GM19193 (cell line): Measurements from ENCODE around the gene SPRYD4.

Experiments used
- POLR2A ChIP-seq: IDR thresholded peaks from 4 replicates; pipeline ENCODE4 v1.6.1; 2011; ENCODE audit not compliant: insufficient read depth, insufficient read length; ENCODE audit errors: extremely low read depth

SPRYD4 gene

DNA sequence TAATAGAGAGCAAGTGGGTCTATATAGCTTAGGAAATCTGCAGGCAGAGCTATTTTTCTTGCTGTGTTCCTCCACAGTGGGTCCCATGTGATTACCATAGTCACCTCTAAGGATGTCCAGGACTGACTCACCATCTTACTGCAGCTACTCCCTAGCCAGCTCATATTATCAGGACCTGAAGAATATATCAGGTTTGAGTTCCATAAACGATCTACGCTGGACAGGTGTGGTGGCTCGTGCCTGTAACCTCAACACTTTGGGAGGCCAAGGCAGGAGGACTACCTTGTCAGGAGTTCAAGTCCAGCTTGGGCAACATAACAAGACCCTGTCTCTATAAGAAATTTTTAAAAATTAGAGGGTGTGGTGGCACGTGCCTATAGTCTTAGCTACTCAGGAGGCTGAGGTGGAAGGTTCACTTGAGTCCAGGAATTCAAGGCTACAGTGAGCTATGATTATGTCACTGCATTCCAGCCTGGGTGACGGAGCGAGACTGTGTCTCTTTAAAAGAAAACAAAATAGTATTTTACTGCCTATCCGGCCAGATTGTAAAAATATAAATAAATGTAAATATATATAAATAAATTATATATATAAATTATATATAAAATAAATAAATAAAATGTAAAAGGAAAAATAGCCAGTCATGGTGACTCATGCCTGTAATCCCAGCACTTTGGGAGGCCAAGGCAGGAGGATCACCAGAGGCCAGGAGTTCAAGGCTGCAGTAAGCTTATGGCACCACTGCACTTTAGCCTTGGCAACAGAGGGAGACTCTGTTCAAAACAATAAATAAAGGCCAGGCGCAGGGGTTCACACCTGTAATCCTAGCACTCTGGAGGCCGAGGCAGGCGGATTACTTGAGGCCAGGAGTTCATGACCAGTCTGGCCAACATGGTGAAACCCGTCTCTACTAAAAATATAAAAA, 6.9 kb upstream of the SPRYD4 start:
- no peak for TF ChIP-seq POLR2A

DNA sequence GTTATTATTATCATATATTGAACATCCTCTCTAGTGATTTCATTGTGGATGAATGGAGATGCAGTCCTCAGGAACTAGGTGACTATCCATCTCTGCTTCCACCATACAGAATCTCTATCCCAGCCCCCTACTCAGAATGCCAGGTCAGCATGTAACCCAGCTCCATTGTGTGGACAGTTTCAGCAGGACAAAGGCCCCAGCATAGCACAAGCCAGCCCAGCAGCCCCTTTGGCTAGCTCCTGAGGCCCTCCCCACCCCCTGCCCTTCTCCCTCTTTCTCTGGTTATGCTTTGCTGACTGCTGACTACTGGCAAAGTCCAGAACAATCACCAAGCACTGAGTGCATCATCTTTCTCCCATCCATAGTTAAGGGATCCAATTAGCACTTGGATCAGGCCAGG, 5.8 kb upstream of the SPRYD4 start:
- TF ChIP-seq POLR2A = no peak

DNA sequence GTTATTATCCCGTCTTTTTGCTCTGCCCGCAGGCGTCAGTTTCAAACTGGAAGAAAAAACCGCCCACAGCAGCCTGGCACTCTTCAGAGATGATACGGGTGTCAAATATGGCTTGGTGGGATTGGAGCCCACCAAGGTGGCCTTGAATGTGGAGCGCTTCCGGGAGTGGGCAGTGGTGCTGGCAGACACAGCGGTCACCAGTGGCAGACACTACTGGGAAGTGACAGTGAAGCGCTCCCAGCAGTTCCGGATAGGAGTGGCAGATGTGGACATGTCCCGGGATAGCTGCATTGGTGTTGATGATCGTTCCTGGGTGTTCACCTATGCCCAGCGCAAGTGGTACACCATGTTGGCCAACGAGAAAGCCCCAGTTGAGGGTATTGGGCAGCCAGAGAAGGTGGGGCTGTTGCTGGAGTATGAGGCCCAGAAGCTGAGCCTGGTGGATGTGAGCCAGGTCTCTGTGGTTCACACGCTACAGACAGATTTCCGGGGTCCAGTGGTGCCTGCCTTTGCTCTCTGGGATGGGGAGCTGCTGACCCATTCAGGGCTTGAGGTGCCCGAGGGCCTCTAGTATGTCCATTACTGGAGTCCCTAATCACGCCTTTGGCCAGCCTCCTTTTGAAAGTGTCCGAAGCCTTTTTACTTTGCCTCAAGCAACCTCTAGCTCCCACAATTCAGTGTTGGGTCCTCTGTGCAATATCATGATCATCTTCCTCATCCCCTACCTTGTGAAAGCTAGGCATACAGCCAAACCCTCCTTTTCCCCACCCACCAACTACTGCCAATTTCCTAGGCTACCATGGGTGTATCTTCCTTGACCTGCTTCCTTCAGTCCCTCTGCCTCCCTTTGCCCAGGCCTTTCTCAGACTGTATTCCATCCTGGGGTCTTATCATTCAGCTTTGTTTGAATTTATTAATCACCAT, 891 bp downstream of the SPRYD4 start:
- TF ChIP-seq POLR2A = no peak

DNA sequence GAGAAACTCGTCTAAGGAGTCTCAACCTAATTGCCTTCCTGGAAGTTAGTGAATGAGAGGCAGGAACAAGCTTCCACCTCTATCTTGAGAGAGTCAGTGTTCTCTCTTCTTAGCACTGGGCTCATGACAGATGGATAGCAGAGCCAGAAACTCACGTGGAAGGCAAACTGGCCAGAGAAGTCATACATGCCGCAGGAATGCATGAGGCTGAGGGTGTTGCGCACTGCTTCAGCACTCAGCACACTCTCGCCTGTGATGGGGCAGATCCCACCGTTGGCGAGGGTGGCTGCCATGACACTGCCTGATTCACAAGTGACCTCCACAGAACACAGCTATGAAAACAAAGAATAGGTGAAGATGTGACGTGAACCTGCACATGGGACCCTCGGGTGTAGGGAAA, 6.0 kb downstream of the SPRYD4 start:
- peak; percentile 34 for TF ChIP-seq POLR2A

DNA sequence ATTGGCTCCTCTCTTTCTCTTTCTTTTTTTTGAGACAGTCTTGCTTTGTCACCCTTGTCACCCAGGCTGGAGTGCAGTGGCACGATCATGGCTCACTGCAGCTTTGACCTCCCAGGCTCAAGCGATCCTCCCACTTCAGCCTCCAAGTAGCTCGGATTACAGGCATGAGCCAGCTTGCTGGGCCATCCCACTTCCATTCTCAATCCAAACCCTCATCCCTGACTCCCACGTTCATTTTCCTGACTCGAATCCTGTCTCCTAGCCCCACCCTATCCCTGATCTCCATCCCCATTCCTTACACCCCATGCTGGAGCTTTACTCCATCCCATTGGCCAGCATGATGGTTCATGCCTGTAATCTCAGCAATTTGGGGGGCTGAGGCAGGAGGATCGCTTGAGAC, 7.8 kb downstream of the SPRYD4 start:
- no peak for TF ChIP-seq POLR2A

DNA sequence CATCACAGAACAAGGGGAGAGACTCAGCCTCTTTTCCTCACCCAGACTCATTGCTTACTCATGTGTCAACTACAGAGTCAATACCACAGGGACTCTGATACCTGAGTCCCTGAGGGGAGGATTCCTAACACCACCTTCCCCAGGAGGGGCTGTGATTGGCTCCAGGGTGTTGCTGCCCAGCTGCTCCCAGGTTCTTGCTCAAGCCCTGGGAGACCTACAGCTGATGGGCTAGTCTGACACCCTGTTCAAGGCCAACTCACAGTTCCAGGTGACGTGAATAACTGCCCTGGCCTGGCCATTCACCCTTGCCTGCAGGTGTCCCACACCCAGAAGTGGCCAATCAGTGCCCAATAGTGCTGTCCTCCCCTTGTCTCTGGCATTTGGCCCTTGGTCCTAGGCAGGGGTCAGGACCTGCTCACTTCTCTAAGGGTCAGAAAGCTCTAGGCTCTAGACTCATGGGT, 8.6 kb downstream of the SPRYD4 start:
- no peak for TF ChIP-seq POLR2A

DNA sequence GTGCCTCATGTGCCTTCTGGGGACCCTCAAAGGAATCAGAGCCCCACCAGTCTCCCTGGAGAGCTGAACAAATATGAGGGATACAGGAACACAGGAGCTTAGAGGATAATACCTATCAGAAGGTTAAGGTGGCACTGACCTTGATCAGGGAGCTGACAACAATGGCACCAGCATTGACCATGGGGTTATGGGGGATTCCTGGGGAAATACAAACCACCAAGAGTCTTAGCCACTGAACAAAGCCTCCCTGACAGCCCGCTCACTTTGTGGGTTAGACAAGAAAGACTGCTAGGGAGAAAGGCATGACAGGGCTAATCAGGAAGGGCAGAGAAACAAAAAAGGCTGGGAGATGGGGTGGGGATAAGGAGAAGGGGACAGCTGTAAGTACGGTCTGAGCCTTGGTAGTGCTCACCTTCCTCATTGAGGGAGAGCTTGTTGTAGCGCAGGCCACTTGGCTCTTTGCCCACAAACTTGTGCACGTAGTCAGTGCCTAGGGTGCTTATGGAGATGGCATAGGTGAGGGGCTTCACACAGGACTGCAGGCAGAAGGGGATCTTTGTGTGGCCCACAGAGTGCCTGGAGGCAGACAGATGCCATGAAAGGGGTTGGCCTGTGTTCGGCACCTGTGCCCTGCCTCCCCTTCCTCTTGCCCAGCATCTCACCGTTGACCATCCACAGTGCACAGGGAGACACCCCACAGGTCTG, 9.3 kb downstream of the SPRYD4 start:
- TF ChIP-seq POLR2A = no peak

DNA sequence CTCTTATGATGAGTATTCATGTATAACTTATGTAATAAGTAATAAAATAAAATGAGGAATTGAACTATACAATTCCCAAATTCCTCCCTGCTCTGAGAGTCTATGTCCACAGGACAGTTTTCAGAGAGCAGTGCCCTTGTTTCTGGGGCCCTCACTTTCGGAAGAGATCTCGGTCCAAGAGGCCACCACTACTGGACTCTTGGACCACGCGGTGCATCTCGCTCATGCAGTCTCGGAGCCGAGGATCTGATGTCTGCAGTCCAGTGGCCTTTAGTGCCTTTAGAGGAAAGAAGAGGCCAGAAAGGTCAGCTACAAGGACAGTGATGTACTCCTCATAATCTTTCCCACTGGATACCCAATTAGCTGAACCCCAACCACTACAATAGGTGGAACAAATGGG, 11.2 kb downstream of the SPRYD4 start:
- no peak for TF ChIP-seq POLR2A

DNA sequence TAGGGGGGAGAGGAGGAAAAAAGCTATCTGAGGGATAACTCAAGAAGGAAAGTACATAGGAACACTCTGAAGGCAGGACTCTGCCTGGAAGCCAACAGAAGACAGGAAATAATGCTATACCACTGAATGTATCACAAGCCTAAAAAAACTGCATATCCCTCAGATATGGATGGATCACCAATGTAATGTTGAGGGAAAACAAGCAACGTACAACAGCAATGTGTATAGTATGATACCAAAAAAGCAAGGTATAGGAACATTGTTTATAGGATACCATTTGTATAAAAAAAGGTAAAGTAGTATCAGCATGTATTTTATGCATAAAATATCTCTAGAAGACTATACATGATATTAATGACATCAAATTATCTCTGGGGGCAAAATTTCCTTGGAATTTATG, 16.2 kb downstream of the SPRYD4 start:
- TF ChIP-seq POLR2A = no peak

DNA sequence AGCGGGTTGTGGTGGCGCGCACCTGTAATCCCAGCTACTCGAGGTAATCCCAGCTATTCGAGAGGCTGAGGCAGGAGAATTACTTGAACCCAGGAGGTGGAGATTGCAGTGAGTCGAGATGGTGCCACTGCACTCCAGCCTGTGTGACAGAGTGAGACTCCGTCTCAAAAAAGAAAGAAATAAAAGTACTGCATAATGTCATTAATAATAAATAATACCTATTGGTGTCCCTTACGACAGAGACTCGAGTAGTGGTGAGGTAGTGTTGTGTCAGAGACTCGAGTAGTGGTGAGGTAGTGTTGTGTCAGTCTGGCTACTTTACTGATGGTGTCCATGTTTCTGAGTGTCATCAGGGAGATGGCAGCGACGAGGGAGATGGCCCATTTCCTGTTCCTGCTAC, 18.3 kb downstream of the SPRYD4 start:
- no peak for TF ChIP-seq POLR2A

DNA sequence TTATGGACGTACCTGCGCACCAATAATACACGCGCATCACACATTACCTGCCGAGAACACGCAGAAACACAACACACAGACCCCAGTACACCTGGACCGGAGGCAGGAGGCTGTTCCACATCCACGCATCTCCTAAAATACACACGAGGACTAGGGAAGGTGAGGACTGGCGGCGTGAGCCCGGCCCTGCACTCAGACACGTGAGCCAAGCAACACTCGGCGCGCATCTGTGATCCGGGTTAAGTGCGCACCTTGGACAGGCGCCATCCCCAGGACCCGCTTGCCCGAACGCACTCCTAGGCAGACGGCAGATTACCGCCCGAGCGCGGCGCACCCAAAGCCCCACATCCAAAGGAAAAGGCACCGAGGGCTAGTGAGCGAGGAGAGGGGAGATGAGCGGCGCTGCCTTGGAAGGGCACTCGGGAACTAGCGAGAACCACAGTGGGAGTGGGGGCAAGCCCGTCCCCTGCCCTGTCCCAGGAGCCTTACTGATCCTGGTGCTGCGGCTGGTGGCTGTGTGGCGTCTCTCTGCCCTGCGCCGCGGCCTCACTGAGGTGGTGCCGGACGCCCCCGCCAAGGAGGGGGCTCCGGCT, 19.2 kb downstream of the SPRYD4 start:
- TF ChIP-seq POLR2A = no peak

DNA sequence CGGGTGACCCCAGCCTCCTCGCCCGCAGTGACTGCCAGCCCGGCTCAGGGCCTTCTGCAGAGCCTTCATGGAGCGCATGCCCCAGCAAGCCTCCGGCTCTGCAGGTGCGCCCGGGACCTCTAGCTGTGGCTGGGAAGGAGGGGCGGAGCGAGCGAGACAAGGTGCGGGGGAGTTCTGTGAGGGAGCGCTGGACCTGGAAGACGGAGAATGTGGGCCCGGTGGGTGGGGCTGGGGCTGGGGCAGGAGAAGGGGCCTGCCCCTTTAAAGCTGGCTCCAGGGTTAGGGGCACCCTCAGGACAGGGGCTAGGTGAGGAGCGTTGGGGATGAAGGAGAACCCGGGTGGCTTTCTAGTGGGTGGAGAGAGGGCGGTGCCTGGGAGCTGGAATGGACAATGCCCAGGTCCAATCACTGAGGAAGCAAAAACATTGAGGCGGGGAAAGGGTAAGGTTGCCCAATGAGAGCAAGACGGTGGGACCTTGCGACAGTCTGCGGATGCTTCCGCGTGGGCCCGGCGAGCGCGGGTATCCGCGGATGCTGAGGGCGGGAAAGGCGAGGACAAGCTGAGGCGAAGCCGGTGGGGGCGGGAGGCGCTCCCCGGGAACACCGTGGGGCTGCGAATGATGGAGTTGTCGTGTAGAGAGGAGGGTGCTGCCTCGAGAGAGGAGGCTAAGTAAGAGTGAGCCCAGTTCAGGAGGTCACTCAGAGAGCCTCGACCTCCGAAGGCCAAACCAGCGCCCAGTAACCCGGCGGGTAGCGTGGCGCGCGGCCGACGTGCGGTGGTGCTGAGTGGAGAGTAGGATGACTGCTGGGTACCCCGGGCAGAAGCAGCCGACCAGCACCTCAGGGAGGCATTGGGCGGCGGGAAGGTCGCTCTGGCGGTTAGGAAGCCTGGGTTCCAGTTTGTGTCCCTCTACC, 19.9 kb downstream of the SPRYD4 start, which contains the start of gene GLS2:
Gene GLS2 (minus strand): TSS at position 121 of the 915 bp plus-strand sequence. CDS start 43 bp downstream, at position 78.
- TF ChIP-seq POLR2A = no peak

DNA sequence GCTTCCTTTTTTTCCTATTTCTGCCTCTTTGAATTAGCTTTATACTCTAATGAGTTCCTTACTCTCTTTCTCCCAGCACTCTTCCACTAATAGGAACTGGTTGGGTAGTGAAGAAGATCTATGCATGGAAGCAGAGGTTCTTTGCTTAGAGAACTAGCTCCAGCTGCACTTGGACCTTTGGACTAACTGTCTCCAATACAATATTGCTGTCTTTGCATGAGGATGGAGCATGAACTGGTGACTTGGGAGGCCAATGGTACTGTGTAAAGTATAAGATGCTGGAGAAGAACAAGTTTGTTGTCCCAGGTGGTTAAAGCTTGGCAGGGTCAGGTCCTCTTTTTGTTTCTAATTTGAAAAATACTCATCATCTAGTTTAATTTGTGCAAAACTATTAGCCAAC, 22.0 kb downstream of the SPRYD4 start:
- no peak for TF ChIP-seq POLR2A
